ENCODE results near the gene ZIC1. TPM values are rescaled to one million over a fixed set of nuclear protein-coding genes. Genes with fewer than 3 reads are reported as not detected.
A peak's percentile ranks its signal among the peaks of the same experiment; 100 is the strongest.

ZIC1 gene
- 24.9 TPM for polyA plus RNA-seq (2013, experiment 1 of 2)
- polyA plus RNA-seq (2013, experiment 2 of 2): 27.0 TPM

GRCh38 chr3:147409143-147410115, at the start of gene ZIC1:
Gene ZIC1 (plus strand): TSS chr3:147409365. CDS start chr3:147410113, 748 bp downstream.
- Histone ChIP-seq H3K4me3 (ENCODE audit: low read length in 2 of 2) (peak within 1 kb of the TSS; percentile 75 to 76), H4K8ac (ENCODE audit: low read depth, low read length) (no peak within 1 kb of the TSS), H2BK12ac (ENCODE audit: low read length) (peak within 1 kb of the TSS; percentile 82), H3K14ac (ENCODE audit: low read length) (peak within 1 kb of the TSS; percentile 87), H3K27ac (replicated peaks; ENCODE audit: low read length) (no peak within 1 kb of the TSS), H2AK5ac (ENCODE audit: low read depth, low read length) (peak within 1 kb of the TSS; percentile 93), H3K4ac (ENCODE audit: low read length) (no peak within 1 kb of the TSS), H2BK5ac (ENCODE audit: low read length) (peak within 1 kb of the TSS; percentile 48), H3K79me1 (ENCODE audit: low read depth, low read length) (peaks cover 13% of the 10 kb centered on the region), H4K91ac (ENCODE audit: low read depth, low read length, poor library complexity) (no peak within 1 kb of the TSS), H3K9me3 (replicated peaks in 1 of 2; ENCODE audit: control insufficient read depth in 2 of 2, insufficient read depth in 1 of 2, low read depth in 1 of 2, low read length in 2 of 2) (peaks cover 0 to 13% of the 10 kb centered on the region in 2 donors), H2BK15ac (ENCODE audit: low read length) (no peak within 1 kb of the TSS), H3K4me2 (ENCODE audit: insufficient read depth, low read length, poor library complexity, severe bottlenecking) (peak within 1 kb of the TSS; percentile 85), H3K4me1 (ENCODE audit: control insufficient read depth in 2 of 2, insufficient read depth in 1 of 2, low read depth in 1 of 2, low read length in 2 of 2) (peaks cover 8 to 31% of the 10 kb centered on the region in 2 donors), H3K23ac (ENCODE audit: low read depth, low read length, poor library complexity) (peak within 1 kb of the TSS; percentile 87), H2BK120ac (ENCODE audit: low read depth, low read length) (peak within 1 kb of the TSS; percentile 41), H3K9ac (ENCODE audit: low read depth, low read length, poor library complexity) (peak within 1 kb of the TSS; percentile 72), H3K36me3 (replicated peaks in 1 of 2; ENCODE audit: control insufficient read depth in 2 of 2, insufficient read depth in 2 of 2, low read length in 2 of 2) (peaks cover 0 to 22% of the 10 kb centered on the region in 2 donors), H3K27me3 (ENCODE audit: control insufficient read depth in 3 of 3, insufficient read depth in 3 of 3, low read depth in 1 of 3, low read length in 3 of 3) (peaks cover 30 to 93% (median 38%) of the 10 kb centered on the region in 3 experiments), H3K18ac (ENCODE audit: low read length) (peak within 1 kb of the TSS; percentile 84), H2AFZ (ENCODE audit: low read length) (peak within 1 kb of the TSS; percentile 91)
- WGBS, 2 donors (ENCODE audit: extremely low coverage in 2 of 2, insufficient read length in 2 of 2, insufficient replicate concordance in 1 of 2): no CpG with 5 or more reads among the region's 80 CpGs
- peak; percentile 68 for DNase-seq (ENCODE audit: low spot score)

- Histone ChIP-seq H3K9me3 (replicated peaks in 1 of 2; ENCODE audit: control insufficient read depth in 2 of 2, insufficient read depth in 1 of 2, low read depth in 1 of 2, low read length in 2 of 2) (peaks cover 2 to 20% of the 10 kb centered on the region in 2 donors), H3K4me3 (ENCODE audit: low read length in 2 of 2) (no peak overlapping the region), H3K79me1 (ENCODE audit: low read depth, low read length) (no peaks in the 10 kb centered on the region), H3K23ac (ENCODE audit: low read depth, low read length, poor library complexity) (no peak overlapping the region), H4K91ac (ENCODE audit: low read depth, low read length, poor library complexity) (no peak overlapping the region), H3K9ac (ENCODE audit: low read depth, low read length, poor library complexity) (no peak overlapping the region), H4K8ac (ENCODE audit: low read depth, low read length) (no peak overlapping the region), H3K36me3 (replicated peaks in 1 of 2; ENCODE audit: control insufficient read depth in 2 of 2, insufficient read depth in 2 of 2, low read length in 2 of 2) (no peaks in the 10 kb centered on the region), H2BK15ac (ENCODE audit: low read length) (no peak overlapping the region), H3K18ac (ENCODE audit: low read length) (no peak overlapping the region), H2BK5ac (ENCODE audit: low read length) (no peak overlapping the region), H2BK12ac (ENCODE audit: low read length) (no peak overlapping the region), H3K27me3 (ENCODE audit: control insufficient read depth in 3 of 3, insufficient read depth in 3 of 3, low read depth in 1 of 3, low read length in 3 of 3) (peaks cover 0 to 92% (median 58%) of the 10 kb centered on the region in 3 experiments), H2BK120ac (ENCODE audit: low read depth, low read length) (no peak overlapping the region), H3K4me2 (ENCODE audit: insufficient read depth, low read length, poor library complexity, severe bottlenecking) (no peak overlapping the region), H3K4ac (ENCODE audit: low read length) (no peak overlapping the region), H3K4me1 (ENCODE audit: control insufficient read depth in 2 of 2, insufficient read depth in 1 of 2, low read depth in 1 of 2, low read length in 2 of 2) (peaks cover 18 to 22% of the 10 kb centered on the region in 2 donors), H3K14ac (ENCODE audit: low read length) (no peak overlapping the region), H2AFZ (ENCODE audit: low read length) (no peak overlapping the region), H2AK5ac (ENCODE audit: low read depth, low read length) (no peak overlapping the region), H3K27ac (replicated peaks; ENCODE audit: low read length) (no peak overlapping the region)
- no CpG with 5 or more reads among the region's 5 CpGs for WGBS, 2 donors (ENCODE audit: extremely low coverage in 2 of 2, insufficient read length in 2 of 2, insufficient replicate concordance in 1 of 2)
- DNase-seq (ENCODE audit: low spot score): no peak
These were observed 49.1 kb upstream of the ZIC1 start for GRCh38 chr3:147360051-147360439.

DNA sequence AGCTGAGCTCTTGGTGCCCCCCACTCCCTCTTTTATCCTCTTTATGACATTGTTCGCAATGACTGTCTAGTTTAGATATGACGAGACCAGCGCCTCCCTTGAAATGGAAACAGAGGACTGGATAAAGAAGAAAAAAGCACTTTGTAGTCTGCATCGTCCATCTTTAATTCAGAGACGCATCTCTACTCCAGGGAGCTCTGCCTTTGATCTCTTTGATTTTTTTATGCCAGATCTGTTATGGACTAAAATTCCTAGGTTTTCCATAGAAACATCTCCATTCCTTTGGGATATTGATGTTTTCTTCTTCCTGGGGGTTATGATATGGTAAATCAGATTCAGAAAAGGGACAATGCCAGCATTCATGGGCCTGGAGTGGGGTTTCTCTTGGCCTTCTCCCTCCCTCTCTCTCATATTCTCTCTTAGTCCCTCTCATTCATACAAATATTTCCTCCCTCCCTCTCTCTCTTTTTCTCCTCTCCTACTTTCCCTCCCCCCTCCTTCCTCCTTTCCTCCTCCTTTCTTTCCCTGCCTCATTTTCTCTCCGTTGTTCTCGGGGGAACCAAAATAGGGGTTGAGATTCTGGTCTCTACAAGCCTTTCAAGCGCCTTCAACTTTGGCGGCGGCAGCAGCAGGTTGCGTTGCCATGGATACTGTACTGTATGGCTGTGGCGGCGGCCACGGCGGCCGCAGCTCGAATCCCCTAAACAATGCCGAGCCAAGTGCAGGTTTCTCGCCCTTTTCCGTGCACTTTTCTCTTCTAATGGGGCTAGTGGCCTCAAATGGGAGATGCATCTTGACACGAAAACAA, 48.3 kb upstream of the ZIC1 start:
- WGBS, 2 donors (ENCODE audit: extremely low coverage in 2 of 2, insufficient read length in 2 of 2, insufficient replicate concordance in 1 of 2): no CpG with 5 or more reads among the region's 21 CpGs
- Histone ChIP-seq H3K27ac (replicated peaks; ENCODE audit: low read length) (no peak overlapping the region), H3K4me3 (ENCODE audit: low read length in 2 of 2) (peak overlapping the region in 1 of 2 donors; percentile 21), H3K79me1 (ENCODE audit: low read depth, low read length) (no peaks in the 10 kb centered on the region), H2BK15ac (ENCODE audit: low read length) (no peak overlapping the region), H2AFZ (ENCODE audit: low read length) (peak overlapping the region; percentile 76), H3K9me3 (replicated peaks in 1 of 2; ENCODE audit: control insufficient read depth in 2 of 2, insufficient read depth in 1 of 2, low read depth in 1 of 2, low read length in 2 of 2) (peaks cover 2 to 20% of the 10 kb centered on the region in 2 donors), H4K8ac (ENCODE audit: low read depth, low read length) (no peak overlapping the region), H3K4me2 (ENCODE audit: insufficient read depth, low read length, poor library complexity, severe bottlenecking) (peak overlapping the region; percentile 40), H2BK5ac (ENCODE audit: low read length) (no peak overlapping the region), H3K4ac (ENCODE audit: low read length) (no peak overlapping the region), H4K91ac (ENCODE audit: low read depth, low read length, poor library complexity) (no peak overlapping the region), H2AK5ac (ENCODE audit: low read depth, low read length) (no peak overlapping the region), H2BK12ac (ENCODE audit: low read length) (no peak overlapping the region), H2BK120ac (ENCODE audit: low read depth, low read length) (no peak overlapping the region), H3K23ac (ENCODE audit: low read depth, low read length, poor library complexity) (no peak overlapping the region), H3K27me3 (ENCODE audit: control insufficient read depth in 3 of 3, insufficient read depth in 3 of 3, low read depth in 1 of 3, low read length in 3 of 3) (peaks cover 0 to 92% (median 63%) of the 10 kb centered on the region in 3 experiments), H3K4me1 (ENCODE audit: control insufficient read depth in 2 of 2, insufficient read depth in 1 of 2, low read depth in 1 of 2, low read length in 2 of 2) (peaks cover 18 to 20% of the 10 kb centered on the region in 2 donors), H3K14ac (ENCODE audit: low read length) (no peak overlapping the region), H3K36me3 (replicated peaks in 1 of 2; ENCODE audit: control insufficient read depth in 2 of 2, insufficient read depth in 2 of 2, low read length in 2 of 2) (no peaks in the 10 kb centered on the region), H3K18ac (ENCODE audit: low read length) (no peak overlapping the region), H3K9ac (ENCODE audit: low read depth, low read length, poor library complexity) (no peak overlapping the region)
- DNase-seq (ENCODE audit: low spot score): no peak
